ENCODE measurements around the gene METTL4.
"Not testable (repeated sequence)": the region's sequence is repeated elsewhere in the genome, so short reads cannot be mapped to it uniquely, and the experiment has no call there.

The METTL4 gene

DNA sequence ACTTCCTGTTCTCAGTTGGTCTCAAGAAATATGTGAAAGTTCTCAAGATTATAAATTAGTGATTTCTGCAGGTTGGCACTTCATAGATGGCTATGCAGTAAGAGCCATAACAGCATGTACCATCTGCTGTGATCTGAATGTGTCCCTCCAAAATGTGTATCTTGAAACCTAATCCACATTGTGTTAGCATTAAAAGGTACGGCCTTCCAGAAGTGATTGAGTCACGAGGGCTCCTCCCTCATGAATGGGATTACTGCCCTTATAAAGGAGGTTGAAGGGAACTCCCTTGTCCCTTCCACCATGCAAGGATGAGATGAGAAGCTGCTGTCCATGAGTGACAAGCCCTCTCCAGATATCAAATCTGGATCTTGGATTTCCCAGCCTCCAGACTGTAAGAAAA, 45.0 kb downstream of the METTL4 start:
- H3K4me3 ChIP-seq (ENCODE audit: low read depth, low read length), result no peak overlapping the region
- TF ChIP-seq CTCF (IDR thresholded peaks at IDR 0.05; ENCODE audit: borderline replicate concordance, insufficient read depth, low read depth, low read length), result no peak

GRCh38 chr18:2524794-2525198, 46.5 kb downstream of the METTL4 start:
- H3K4me3 ChIP-seq (ENCODE audit: low read depth, low read length), result not testable (repeated sequence)

GRCh38 chr18:2522112-2522511, 49.2 kb downstream of the METTL4 start:
- H3K4me3 ChIP-seq (ENCODE audit: low read depth, low read length), result no peak overlapping the region
- TF ChIP-seq CTCF (IDR thresholded peaks at IDR 0.05; ENCODE audit: borderline replicate concordance, insufficient read depth, low read depth, low read length), result no peak

GRCh38 chr18:2518473-2518872, 52.8 kb downstream of the METTL4 start:
- H3K4me3 ChIP-seq (ENCODE audit: low read depth, low read length), result no peak overlapping the region
- TF ChIP-seq CTCF (IDR thresholded peaks at IDR 0.05; ENCODE audit: borderline replicate concordance, insufficient read depth, low read depth, low read length), result no peak

- no peak for TF ChIP-seq CTCF (IDR thresholded peaks at IDR 0.05; ENCODE audit: borderline replicate concordance, insufficient read depth, low read depth, low read length)
- no peak overlapping the region for H3K4me3 ChIP-seq (ENCODE audit: low read depth, low read length)
These were observed 55.2 kb downstream of the METTL4 start for GRCh38 chr18:2515908-2516625.

- TF ChIP-seq CTCF (IDR thresholded peaks at IDR 0.05; ENCODE audit: borderline replicate concordance, insufficient read depth, low read depth, low read length), result no peak
- no peak overlapping the region for H3K4me3 ChIP-seq (ENCODE audit: low read depth, low read length)
These were observed 56.0 kb downstream of the METTL4 start for GRCh38 chr18:2515171-2515787.

- H3K4me3 ChIP-seq (ENCODE audit: low read depth, low read length), result no peak overlapping the region
- TF ChIP-seq CTCF (IDR thresholded peaks at IDR 0.05; ENCODE audit: borderline replicate concordance, insufficient read depth, low read depth, low read length), result no peak
These were observed 57.7 kb downstream of the METTL4 start for GRCh38 chr18:2513616-2514015.

All from GM12875 (cell line).